Common myeloid progenitor, CD34-positive (primary cell): ENCODE data around the gene STAC3.
A peak's percentile ranks its signal among the peaks of the same experiment; 100 is the strongest.

ENCODE experiments used
- CTCF ChIA-PET: fragments of 350-600 bp; sonication (Branson Sonifier 250); formaldehyde crosslinking; loops from one replicate; lab custom pipeline; 2021; ENCODE audit warnings: antibody characterized with exemption; lab: Charles Lee
- POLR2A ChIA-PET: fragments of 350-600 bp; sonication (Branson Sonifier 250); formaldehyde crosslinking; loops from one replicate; lab custom pipeline; 2021; ENCODE audit warnings: antibody characterized with exemption; lab: Charles Lee
- DNase-seq, 3 donors: peaks; one replicate each; pipeline versions ENCODE4 v3.0.0 to v3.0.0-alpha.2; 2013
- H3K27ac ChIP-seq, 2 experiments: 1 replicate in 1 of 2; 2 replicates in 1 of 2; pipeline ENCODE4 v1.7.0; 2013; ENCODE audit warnings: inconsistent platforms in 2 of 2, low read length in 2 of 2, mild to moderate bottlenecking in 2 of 2, low read depth in 1 of 2, moderate library complexity in 1 of 2; ENCODE audit not compliant: severe bottlenecking in 2 of 2, insufficient read depth in 1 of 2, poor library complexity in 1 of 2
- H3K27me3 ChIP-seq, 5 experiments: replicated peaks in 2 of 5; 1 replicate in 3 of 5; 2 replicates in 2 of 5; pipeline versions ENCODE4 v1.6.1 to v1.7.0; 2013; ENCODE audit warnings: low read length in 4 of 5, mild to moderate bottlenecking in 2 of 5, moderate library complexity in 2 of 5, inconsistent platforms in 1 of 5; ENCODE audit not compliant: insufficient read depth in 5 of 5, control insufficient read depth in 4 of 5
- H3K36me3 ChIP-seq, 4 experiments: 1 replicate in 2 of 4; 2 replicates in 2 of 4; pipeline versions ENCODE4 v1.6.1 to v1.7.0; 2013; ENCODE audit warnings: low read length in 3 of 4, control low read depth in 1 of 4, mild to moderate bottlenecking in 1 of 4; ENCODE audit not compliant: control insufficient read depth in 4 of 4, insufficient read depth in 4 of 4
- H3K4me1 ChIP-seq, 4 experiments: 1 replicate in 3 of 4; 2 replicates in 1 of 4; pipeline versions ENCODE4 v1.6.1 to v1.7.1; 2013; ENCODE audit warnings: low read length in 3 of 4, mild to moderate bottlenecking in 3 of 4, control low read depth in 1 of 4, inconsistent platforms in 1 of 4, moderate library complexity in 1 of 4; ENCODE audit not compliant: control insufficient read depth in 4 of 4, insufficient read depth in 4 of 4; ENCODE audit errors: control extremely low read depth in 1 of 4
- H3K4me3 ChIP-seq, 7 experiments: 1 replicate in 4 of 7; 2 replicates in 3 of 7; pipeline versions ENCODE4 v1.5.1 to v1.7.0; 2013; ENCODE audit warnings: mild to moderate bottlenecking in 7 of 7, low read length in 6 of 7, moderate library complexity in 6 of 7, inconsistent platforms in 2 of 7, low read depth in 2 of 7, control low read depth in 1 of 7; ENCODE audit not compliant: insufficient read depth in 4 of 7, control insufficient read depth in 1 of 7; ENCODE audit errors: extremely low read depth in 1 of 7
- H3K9me3 ChIP-seq, 5 experiments: 1 replicate in 4 of 5; 2 replicates in 1 of 5; pipeline versions ENCODE4 v1.6.1 to v1.7.1; 2013; ENCODE audit warnings: low read length in 4 of 5, mild to moderate bottlenecking in 2 of 5, inconsistent platforms in 1 of 5, low read depth in 1 of 5, moderate library complexity in 1 of 5; ENCODE audit not compliant: control insufficient read depth in 4 of 5, insufficient read depth in 2 of 5; ENCODE audit errors: control extremely low read depth in 1 of 5
- WGBS: methylation state at CpG from one replicate; pipeline ENCODE4 v1.1.5; 2013; ENCODE audit not compliant: insufficient coverage; 5-methylcytosine and 5-hydroxymethylcytosine counted together

STAC3 gene

DNA sequence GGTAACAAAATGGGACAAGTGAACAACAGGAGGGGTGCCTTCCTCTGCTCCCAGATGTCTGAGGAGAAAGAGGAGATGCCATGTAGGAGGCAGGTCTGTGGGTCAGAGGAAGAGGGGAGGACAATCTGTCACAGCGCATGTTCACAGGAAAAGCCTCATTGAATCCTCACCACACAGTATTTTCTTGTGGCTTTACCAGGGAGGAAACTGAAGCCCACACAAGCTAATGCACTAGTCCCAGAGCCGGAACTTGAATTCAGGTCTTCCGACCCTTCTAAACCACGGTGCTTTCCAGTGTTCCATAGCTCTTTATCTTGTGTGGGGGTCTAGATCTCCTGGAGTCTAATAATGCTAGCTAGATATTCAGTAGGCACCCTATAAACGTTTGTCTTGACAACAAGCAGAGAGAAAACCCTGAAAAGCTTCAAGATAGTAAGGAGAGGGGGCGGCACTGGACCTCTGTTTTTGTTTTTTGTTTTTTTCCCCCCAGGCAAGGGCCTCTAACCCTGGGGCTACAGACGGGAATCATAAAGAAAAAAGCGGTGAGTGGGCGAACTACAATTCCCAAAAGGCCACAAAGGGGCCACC, 21.8 kb downstream of the STAC3 start:
- POLR2A ChIA-PET: no interaction called here
- H3K36me3 ChIP-seq: peaks cover 10 to 35% (median 24%) of the 10 kb centered on the region in 4 experiments
- peaks cover 9 to 58% (median 49%) of the 10 kb centered on the region in 4 experiments for H3K4me1 ChIP-seq
- 0% methylated on average over 8 of the region's 9 CpGs for WGBS
- DNase-seq: peak; percentile 61 to 76 (median 72)
- H3K27ac ChIP-seq: peak overlapping the region in 1 of 2 experiments; percentile 75
- CTCF ChIA-PET: interaction anchor here (0.8 to 13.6 kb wide), 7 partner anchors 10 to 105 kb away, joined by 3 to 326 read pairs (median 3); partner anchors contain the start of genes NXPH4 and STAC3
- peak overlapping the region; percentile 55 to 92 (median 79) for H3K4me3 ChIP-seq
- H3K9me3 ChIP-seq: no peaks in the 10 kb centered on the region
- H3K27me3 ChIP-seq: peaks cover 7 to 40% (median 19%) of the 10 kb centered on the region in 5 experiments

DNA sequence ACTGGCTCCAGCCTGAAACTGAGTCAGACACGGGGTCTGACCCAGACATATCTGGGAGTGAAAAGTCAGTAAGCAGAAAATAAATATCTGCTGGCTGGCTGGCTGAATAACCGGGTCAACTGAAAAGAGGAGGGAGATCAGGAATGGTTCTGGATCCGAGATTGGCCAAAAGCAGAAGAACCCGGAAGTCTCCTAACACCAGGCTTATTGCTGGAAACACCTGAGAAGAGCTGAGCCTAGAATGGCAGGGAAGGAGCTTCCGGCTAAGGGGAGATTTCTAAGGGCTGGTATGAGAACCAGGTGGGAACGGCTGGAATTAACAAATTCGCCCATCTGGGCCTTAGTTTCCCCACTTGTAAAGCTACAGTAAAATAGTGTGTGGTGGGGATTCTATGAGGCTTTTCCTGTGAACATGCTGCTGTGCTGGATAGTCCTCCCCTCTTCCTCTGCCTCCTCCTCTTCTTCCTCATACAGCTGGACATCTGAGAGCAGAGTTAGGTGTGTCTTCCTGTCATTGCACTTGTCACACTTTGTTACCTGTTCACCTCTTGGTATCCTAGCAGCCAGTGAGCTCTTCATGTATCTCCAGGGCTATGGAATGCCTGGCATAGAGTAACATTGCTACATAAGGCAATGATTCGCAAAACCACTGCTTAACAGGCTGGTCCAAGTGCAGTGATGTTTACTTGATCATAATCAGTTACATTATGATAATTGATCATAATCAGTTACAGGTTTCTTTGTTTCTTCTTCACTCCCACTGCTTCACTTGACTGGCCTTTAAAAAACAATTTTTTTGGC, 23.5 kb downstream of the STAC3 start:
- POLR2A ChIA-PET: no interaction called here
- Histone ChIP-seq H3K36me3 (peaks cover 4 to 19% (median 13%) of the 10 kb centered on the region in 4 experiments), H3K9me3 (no peaks in the 10 kb centered on the region), H3K4me1 (peaks cover 9 to 58% (median 52%) of the 10 kb centered on the region in 4 experiments), H3K27me3 (peaks cover 7 to 56% (median 30%) of the 10 kb centered on the region in 5 experiments), H3K4me3 (peak overlapping the region in 1 of 7 experiments; percentile 47), H3K27ac (no peak overlapping the region)
- 22% methylated on average over 4 of the region's 8 CpGs for WGBS
- DNase-seq: no peak
- CTCF ChIA-PET: interaction anchor here (1.2 to 13.6 kb wide), 3 partner anchors 8 to 16 kb away, joined by 3 to 326 read pairs (median 170); partner anchors contain the start of genes NXPH4 and STAC3

DNA sequence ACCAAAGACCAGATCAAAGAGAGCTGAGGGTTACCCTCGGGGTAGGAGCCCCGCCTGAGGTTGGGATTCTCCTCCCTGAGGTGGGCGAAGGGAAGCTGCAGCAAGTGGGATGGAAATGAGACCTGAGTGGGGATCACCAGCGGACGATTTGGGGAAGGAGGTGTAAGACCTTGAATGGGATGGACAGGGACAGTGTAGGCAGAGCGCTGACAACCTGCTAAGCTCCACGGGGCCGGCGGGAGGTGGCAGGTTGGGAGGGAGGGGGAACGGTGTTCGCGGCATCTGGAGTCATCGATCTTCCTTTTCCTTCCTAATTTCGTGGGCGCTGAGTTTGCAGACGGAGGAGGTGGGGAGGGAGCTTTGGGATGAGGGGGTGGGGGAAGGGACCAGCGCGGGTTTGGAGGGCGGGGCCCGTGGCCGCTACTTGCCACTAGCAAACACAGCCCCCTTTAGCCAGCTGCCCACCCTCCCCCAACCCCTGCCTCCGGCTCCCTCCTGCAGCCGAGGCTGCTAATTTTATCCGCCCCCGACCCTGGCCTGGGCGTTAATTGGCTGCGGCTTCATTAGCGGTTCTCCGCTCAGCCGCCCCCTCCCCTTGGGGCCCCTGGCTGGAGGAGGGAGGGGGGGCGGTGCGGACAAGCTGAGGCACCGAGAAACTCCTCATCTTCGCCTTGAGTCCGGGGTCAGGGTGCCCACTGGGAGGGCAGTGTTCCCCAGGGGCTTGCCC, 24.2 kb downstream of the STAC3 start:
- Histone ChIP-seq H3K4me3 (peak overlapping the region in 2 of 7 experiments; percentile 5 to 47), H3K27me3 (peaks cover 7 to 64% (median 30%) of the 10 kb centered on the region in 5 experiments), H3K27ac (no peak overlapping the region), H3K36me3 (peaks cover 4 to 11% (median 6%) of the 10 kb centered on the region in 4 experiments), H3K9me3 (no peaks in the 10 kb centered on the region), H3K4me1 (peaks cover 9 to 58% (median 52%) of the 10 kb centered on the region in 4 experiments)
- 1% methylated on average over 15 of the region's 35 CpGs for WGBS
- POLR2A ChIA-PET: no interaction called here
- CTCF ChIA-PET: interaction anchor here (0.9 to 13.6 kb wide), 3 partner anchors 12 to 44 kb away, joined by 3 to 326 read pairs (median 170); partner anchors contain the start of genes NXPH4 and STAC3
- DNase-seq: no peak

DNA sequence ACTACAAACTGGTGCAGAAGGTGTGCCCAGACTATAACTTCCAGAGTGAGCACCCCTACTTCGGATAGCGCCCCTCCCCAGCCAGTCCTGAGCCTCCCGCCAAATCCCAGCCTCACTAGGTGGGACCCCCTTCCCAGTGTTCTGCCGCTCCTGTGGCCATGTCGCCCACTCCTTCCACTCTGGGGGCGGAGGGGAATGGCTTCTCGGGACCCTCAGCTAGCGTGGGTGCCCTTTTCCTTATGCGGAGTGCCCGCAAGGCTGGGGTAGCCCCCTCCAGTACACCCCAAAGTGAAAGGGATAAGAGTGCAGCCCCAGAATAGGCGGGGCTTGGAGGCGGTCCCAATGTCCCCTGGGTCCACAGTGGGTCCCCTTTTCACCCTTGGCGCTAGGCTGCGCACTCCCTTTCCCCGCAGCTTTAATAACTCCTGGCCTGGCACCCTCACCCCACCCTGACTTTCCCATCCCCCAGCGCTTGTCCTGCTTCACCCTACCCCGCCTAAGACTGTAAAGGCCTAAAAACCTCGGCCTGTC, 25.2 kb downstream of the STAC3 start:
- CTCF ChIA-PET: interaction anchor here (0.9 to 13.6 kb wide), 5 partner anchors 8 to 45 kb away, joined by 3 to 326 read pairs (median 8); partner anchors contain the start of genes NXPH4 and STAC3
- 22% methylated on average over 16 of the region's 18 CpGs for WGBS
- peaks cover 9 to 54% (median 49%) of the 10 kb centered on the region in 4 experiments for H3K4me1 ChIP-seq

DNA sequence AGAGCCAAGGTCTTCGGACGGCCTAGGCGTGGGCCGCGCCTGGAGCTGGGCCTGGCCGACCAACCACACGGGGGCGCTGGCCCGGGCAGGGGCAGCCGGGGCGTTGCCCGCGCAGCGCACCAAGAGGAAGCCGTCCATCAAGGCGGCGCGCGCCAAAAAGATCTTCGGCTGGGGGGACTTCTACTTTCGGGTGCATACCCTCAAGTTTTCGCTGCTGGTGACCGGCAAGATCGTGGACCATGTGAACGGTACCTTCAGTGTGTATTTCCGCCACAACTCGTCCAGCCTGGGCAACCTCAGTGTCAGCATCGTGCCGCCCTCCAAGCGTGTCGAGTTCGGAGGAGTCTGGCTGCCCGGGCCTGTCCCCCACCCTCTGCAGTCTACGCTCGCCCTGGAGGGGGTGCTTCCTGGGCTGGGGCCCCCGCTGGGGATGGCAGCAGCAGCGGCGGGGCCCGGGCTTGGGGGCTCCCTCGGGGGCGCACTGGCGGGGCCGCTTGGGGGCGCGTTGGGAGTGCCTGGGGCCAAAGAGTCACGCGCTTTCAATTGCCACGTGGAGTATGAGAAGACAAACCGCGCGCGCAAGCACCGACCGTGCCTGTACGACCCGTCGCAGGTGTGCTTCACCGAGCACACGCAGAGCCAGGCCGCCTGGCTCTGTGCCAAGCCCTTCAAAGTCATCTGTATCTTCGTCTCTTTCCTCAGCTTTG, 25.9 kb downstream of the STAC3 start:
- Histone ChIP-seq H3K36me3 (no peaks in the 10 kb centered on the region), H3K4me1 (peaks cover 9 to 48% (median 42%) of the 10 kb centered on the region in 4 experiments), H3K9me3 (no peaks in the 10 kb centered on the region), H3K27ac (no peak overlapping the region), H3K4me3 (peak overlapping the region in 1 of 7 experiments; percentile 32), H3K27me3 (peaks cover 7 to 80% (median 38%) of the 10 kb centered on the region in 5 experiments)
- POLR2A ChIA-PET: no interaction called here
- CTCF ChIA-PET: interaction anchor here (1.1 to 13.6 kb wide), 6 partner anchors 9 to 80 kb away, joined by 3 to 326 read pairs (median 7); partner anchors contain the start of genes NXPH4 and STAC3
- 2% methylated on average over 55 of the region's 61 CpGs for WGBS
- peak; percentile 57 to 75 (median 74) for DNase-seq

More for the DNA sequence above, 25.2 kb downstream of the STAC3 start:
- no peak for DNase-seq
- Histone ChIP-seq H3K36me3 (peaks cover 0 to under 1% (median 0%) of the 10 kb centered on the region in 4 experiments), H3K27me3 (peaks cover 7 to 74% (median 36%) of the 10 kb centered on the region in 5 experiments), H3K27ac (no peak overlapping the region), H3K9me3 (no peaks in the 10 kb centered on the region), H3K4me3 (no peak overlapping the region)
- POLR2A ChIA-PET: interaction anchor here (0.6 kb wide), 1 partner anchor 19 kb away, joined by 5 read pairs; no protein-coding TSS in a partner anchor
